Lung (tissue), 12 donors: ENCODE data around the gene ITGA1. TPM values are rescaled to one million over a fixed set of nuclear protein-coding genes. Genes with fewer than 3 reads are reported as not detected.

Experiments
- ATAC-seq: fragments of 200-7000 bp; cut with Tn5 transposase; one replicate; pipeline ENCODE4 v1.9.1; 2020; ENCODE audit warnings: moderate number of reproducible peaks; ENCODE audit not compliant: insufficient read depth, low FRiP score
- DNase-seq, 3 donors: peaks; one replicate each; pipeline ENCODE4 v3.0.0-alpha.2; 2013 to 2017
- H3K27ac ChIP-seq, 2 donors: one replicate each; pipeline ENCODE4 v1.5.1; 2013; ENCODE audit warnings: mild to moderate bottlenecking in 2 of 2, moderate library complexity in 2 of 2, control low read depth in 1 of 2, inconsistent platforms in 1 of 2, low read depth in 1 of 2, low read length in 1 of 2
- H3K27me3 ChIP-seq, 3 donors: one replicate each; pipeline ENCODE4 v1.5.1; 2013; ENCODE audit warnings: low read length in 2 of 3; ENCODE audit not compliant: control insufficient read depth in 3 of 3, insufficient read depth in 3 of 3
- H3K36me3 ChIP-seq, 4 donors: one replicate each; pipeline ENCODE4 v1.5.1; 2013; ENCODE audit warnings: low read length in 4 of 4, mild to moderate bottlenecking in 1 of 4, moderate library complexity in 1 of 4; ENCODE audit not compliant: control insufficient read depth in 4 of 4, insufficient read depth in 4 of 4
- H3K4me1 ChIP-seq, 5 donors: one replicate each; pipeline ENCODE4 v1.5.1; 2013; ENCODE audit warnings: low read length in 5 of 5, mild to moderate bottlenecking in 2 of 5, moderate library complexity in 1 of 5; ENCODE audit not compliant: control insufficient read depth in 5 of 5, insufficient read depth in 5 of 5
- H3K4me3 ChIP-seq: one replicate; pipeline ENCODE4 v1.5.1; 2013; ENCODE audit warnings: mild to moderate bottlenecking, control low read depth, moderate library complexity
- H3K9ac ChIP-seq, 2 donors: one replicate each; pipeline ENCODE4 v1.5.1; 2013; ENCODE audit warnings: low read length in 2 of 2, control low read depth in 1 of 2; ENCODE audit not compliant: insufficient read depth in 1 of 2
- H3K9me3 ChIP-seq, 4 donors: one replicate each; pipeline ENCODE4 v1.5.1; 2013; ENCODE audit warnings: low read length in 3 of 4, mild to moderate bottlenecking in 1 of 4, moderate library complexity in 1 of 4; ENCODE audit not compliant: control insufficient read depth in 4 of 4, insufficient read depth in 3 of 4
- WGBS, 2 donors: extraction: QIAGEN DNeasy Blood & Tissue Kit; methylation state at CpG; one replicate each; pipeline ENCODE4 v1.1.7; 2013; 5-methylcytosine and 5-hydroxymethylcytosine counted together
- polyA plus RNA-seq, 2 donors: library from polyadenylated mRNA; stranded (reverse); fragments of 200-250 nt; gene quantifications; one replicate each; pipeline ENCODE4 v1.2.1, GENCODE V29; 2013
- total RNA-seq, 2 donors: library from RNA; depleted of rRNA in 1 of 2; stranded (reverse); fragments of >200 nt in 1 of 2; gene quantifications; one replicate each; pipeline ENCODE4 v1.2.1, GENCODE V29; 2014 to 2021
- TF ChIP-seq, protein P1 (sequence below): IDR thresholded peaks from 2 replicates; pipeline ENCODE4 v1.5.1; 2012; ENCODE audit warnings: mild to moderate bottlenecking; ENCODE audit errors: control extremely low read depth, extremely low read depth
- donor health status: control.
- donor health status: control.
- donor health status: Bipolar disorder and iron deficiency.
- donor health status: healthy.
- donor health status: DM: yes; HTN: yes; CAD: no.

The ITGA1 gene
- total and polyA plus RNA-seq, 4 donors, result 8.8 to 119 (median 47.6) TPM

DNA sequence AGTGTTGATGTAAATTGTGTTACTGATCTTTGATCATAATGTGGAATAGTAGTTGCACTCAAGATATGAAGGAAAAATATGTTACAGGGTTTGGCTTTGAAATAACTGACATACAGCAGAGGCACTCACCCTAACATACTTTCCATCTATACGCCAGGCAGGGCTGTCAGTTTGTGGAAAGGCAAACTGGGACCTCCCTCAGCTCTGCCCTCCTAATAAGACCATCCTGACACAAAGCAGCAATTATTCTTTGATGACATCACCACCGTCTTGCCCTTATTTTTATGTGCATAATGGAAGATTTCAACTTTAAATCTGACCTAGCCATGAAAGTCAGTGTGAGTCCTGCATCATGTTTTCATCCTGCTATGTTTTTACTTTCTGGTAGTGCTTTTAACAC lies 42.9 kb downstream of the ITGA1 start:
- TF ChIP-seq, protein P1, sequence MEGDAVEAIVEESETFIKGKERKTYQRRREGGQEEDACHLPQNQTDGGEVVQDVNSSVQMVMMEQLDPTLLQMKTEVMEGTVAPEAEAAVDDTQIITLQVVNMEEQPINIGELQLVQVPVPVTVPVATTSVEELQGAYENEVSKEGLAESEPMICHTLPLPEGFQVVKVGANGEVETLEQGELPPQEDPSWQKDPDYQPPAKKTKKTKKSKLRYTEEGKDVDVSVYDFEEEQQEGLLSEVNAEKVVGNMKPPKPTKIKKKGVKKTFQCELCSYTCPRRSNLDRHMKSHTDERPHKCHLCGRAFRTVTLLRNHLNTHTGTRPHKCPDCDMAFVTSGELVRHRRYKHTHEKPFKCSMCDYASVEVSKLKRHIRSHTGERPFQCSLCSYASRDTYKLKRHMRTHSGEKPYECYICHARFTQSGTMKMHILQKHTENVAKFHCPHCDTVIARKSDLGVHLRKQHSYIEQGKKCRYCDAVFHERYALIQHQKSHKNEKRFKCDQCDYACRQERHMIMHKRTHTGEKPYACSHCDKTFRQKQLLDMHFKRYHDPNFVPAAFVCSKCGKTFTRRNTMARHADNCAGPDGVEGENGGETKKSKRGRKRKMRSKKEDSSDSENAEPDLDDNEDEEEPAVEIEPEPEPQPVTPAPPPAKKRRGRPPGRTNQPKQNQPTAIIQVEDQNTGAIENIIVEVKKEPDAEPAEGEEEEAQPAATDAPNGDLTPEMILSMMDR, result no peak
- peak in 2 of 3 donors; percentile 40 to 53 for DNase-seq
- no peak overlapping the region for H3K9ac ChIP-seq
- H3K9me3 ChIP-seq, result peaks cover 0 to 4% (median 0%) of the 10 kb centered on the region in 4 donors
- no peak overlapping the region for H3K27ac ChIP-seq
- WGBS, 2 donors, result 86 to 89% methylated on average over 2 of the region's 2 CpGs
- no peak for ATAC-seq
- H3K27me3 ChIP-seq, result no peaks in the 10 kb centered on the region
- H3K4me3 ChIP-seq, result no peak overlapping the region
- H3K4me1 ChIP-seq, result peaks cover 0 to 11% (median 0%) of the 10 kb centered on the region in 5 donors
- H3K36me3 ChIP-seq, result no peaks in the 10 kb centered on the region

DNA sequence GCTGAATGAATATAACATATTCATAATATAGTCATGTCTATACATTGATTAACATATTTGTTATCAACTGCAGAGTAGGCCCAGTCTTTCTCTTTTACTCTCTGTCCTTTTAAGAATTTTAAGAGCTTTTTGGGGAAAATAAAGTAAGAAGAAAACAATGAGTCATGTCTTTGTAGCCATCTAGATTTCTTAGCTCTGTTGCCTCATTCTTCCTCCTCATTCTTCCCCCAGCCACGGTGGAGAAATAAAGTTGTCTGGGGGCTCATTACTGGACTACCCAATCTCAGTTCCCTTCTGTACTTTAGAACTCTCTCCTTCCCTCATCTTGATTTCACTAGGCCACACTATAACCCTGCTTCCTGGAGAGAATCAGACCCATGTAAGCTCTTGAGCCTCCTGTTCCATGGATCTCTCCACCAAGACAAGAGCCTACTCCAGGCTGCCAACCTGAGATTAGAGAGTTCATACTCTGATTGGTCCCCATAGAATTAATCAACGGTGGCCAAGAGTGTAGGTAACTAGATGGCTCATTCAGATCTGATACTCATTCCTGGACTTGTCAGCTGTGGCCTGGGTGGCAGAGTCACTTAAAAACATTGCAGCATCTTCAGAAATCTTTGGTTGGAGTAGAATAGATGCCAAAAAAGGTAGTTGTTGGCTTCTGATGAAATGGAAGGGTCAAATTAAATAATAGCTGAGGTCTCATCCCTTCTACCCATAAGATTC lies 44.2 kb downstream of the ITGA1 start:
- DNase-seq, result no peak
- no peak overlapping the region for H3K9ac ChIP-seq
- no peaks in the 10 kb centered on the region for H3K36me3 ChIP-seq
- TF ChIP-seq, protein P1, result no peak
- H3K4me3 ChIP-seq, result no peak overlapping the region
- WGBS, 2 donors, result 57 to 72% methylated on average over 2 of the region's 2 CpGs
- H3K27ac ChIP-seq, result no peak overlapping the region
- ATAC-seq, result no peak
- H3K4me1 ChIP-seq, result peaks cover 0 to 11% (median 0%) of the 10 kb centered on the region in 5 donors
- no peaks in the 10 kb centered on the region for H3K27me3 ChIP-seq
- H3K9me3 ChIP-seq, result peaks cover 0 to 4% (median 0%) of the 10 kb centered on the region in 4 donors

DNA sequence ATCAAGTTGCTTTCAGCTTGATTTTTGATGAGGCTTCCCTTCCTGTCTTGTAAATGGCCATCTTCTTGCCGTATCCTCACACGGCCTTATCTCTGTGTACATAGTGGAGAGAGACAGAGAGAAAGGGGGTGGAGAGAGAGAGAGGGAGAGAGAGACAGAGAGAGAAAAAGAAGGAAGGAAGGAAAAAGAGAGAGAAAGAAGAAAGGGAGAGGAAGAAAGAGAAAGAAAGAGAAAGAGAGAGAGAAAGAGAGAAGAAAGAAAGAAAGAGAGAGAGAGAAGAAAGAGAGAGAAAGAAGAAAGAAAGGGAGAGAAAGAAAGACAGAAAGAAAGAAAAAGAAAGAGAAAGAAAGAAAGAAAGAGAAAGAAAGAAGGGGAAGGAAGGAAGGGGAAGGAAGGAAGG lies 46.6 kb downstream of the ITGA1 start:
- no peak overlapping the region for H3K9ac ChIP-seq
- ATAC-seq (no peak), DNase-seq (no peak)
- no peak overlapping the region for H3K27ac ChIP-seq
- H3K9me3 ChIP-seq, result no peaks in the 10 kb centered on the region
- no peak overlapping the region for H3K4me3 ChIP-seq
- H3K4me1 ChIP-seq, result peaks cover 0 to 20% (median 2%) of the 10 kb centered on the region in 5 donors
- no peaks in the 10 kb centered on the region for H3K36me3 ChIP-seq
- H3K27me3 ChIP-seq, result no peaks in the 10 kb centered on the region
- TF ChIP-seq, protein P1, result no peak
- WGBS, 2 donors, result 95 to 100% methylated on average over 2 of the region's 2 CpGs

DNA sequence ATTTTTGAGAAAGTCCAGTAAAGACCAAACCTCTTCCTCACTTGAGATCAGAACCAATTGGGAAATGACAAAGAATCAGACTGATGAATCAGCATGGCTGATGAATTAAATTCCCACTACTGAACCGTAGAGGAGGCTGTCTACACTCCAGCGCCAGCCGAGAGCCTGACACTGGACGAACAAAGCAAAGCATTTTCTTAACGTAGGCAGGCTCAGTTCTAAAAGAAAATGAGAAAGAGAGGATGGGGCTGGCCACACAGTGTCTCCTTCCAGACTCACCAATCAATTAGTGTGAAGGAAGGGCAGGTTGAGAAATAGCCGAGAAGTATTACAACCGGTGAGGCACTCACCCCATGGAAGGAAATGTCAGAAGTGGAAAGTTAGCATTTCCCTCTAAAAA lies 49.4 kb downstream of the ITGA1 start:
- peak in 2 of 3 donors; percentile 33 for DNase-seq
- no peaks in the 10 kb centered on the region for H3K9me3 ChIP-seq
- TF ChIP-seq, protein P1, result no peak
- H3K4me3 ChIP-seq, result no peak overlapping the region
- peaks cover 0 to 28% (median 5%) of the 10 kb centered on the region in 5 donors for H3K4me1 ChIP-seq
- no peaks in the 10 kb centered on the region for H3K27me3 ChIP-seq
- H3K36me3 ChIP-seq, result no peaks in the 10 kb centered on the region
- ATAC-seq, result no peak
- WGBS, 2 donors, result 74 to 77% methylated on average over 7 of the region's 7 CpGs
- no peak overlapping the region for H3K9ac ChIP-seq
- H3K27ac ChIP-seq, result peak overlapping the region in 1 of 2 donors; percentile 72
